HG02973 (cell line): Measurements from ENCODE around the gene ZNF330.
A peak's percentile ranks its signal among the peaks of the same experiment; 100 is the strongest.

Experiments used
- ATAC-seq: cut with Tn5 transposase; IDR thresholded peaks from one replicate; pipeline ENCODE4 v1.9.1; 2021; ENCODE audit warnings: moderate library complexity; ENCODE audit not compliant: unreplicated experiment

Gene ZNF330

GRCh38 chr4:141229408-141230101, 8.9 kb downstream of the ZNF330 start:
- ATAC-seq: peak; percentile 73

GRCh38 chr4:141233673-141234072, 13.0 kb downstream of the ZNF330 start:
- ATAC-seq: no peak

- ATAC-seq: no peak
Observed at GRCh38 chr4:141238186-141238585, 17.5 kb downstream of the ZNF330 start.

GRCh38 chr4:141240259-141240658, 19.6 kb downstream of the ZNF330 start:
- ATAC-seq: no peak

- no peak for ATAC-seq
Observed at GRCh38 chr4:141240671-141241070, 20.0 kb downstream of the ZNF330 start.

GRCh38 chr4:141241986-141242385, 21.3 kb downstream of the ZNF330 start:
- no peak for ATAC-seq

GRCh38 chr4:141244419-141244818, 23.7 kb downstream of the ZNF330 start:
- no peak for ATAC-seq

- ATAC-seq: no peak
Observed at GRCh38 chr4:141246243-141246642, 25.5 kb downstream of the ZNF330 start.

- no peak for ATAC-seq
Observed at GRCh38 chr4:141246683-141247429, 26.2 kb downstream of the ZNF330 start.

- no peak for ATAC-seq
Observed at GRCh38 chr4:141247430-141247780, 26.7 kb downstream of the ZNF330 start.

- no peak for ATAC-seq
Observed at GRCh38 chr4:141248029-141248428, 27.3 kb downstream of the ZNF330 start.

GRCh38 chr4:141248486-141248885, 27.8 kb downstream of the ZNF330 start:
- ATAC-seq: no peak

- ATAC-seq: no peak
Observed at GRCh38 chr4:141254326-141254725, 33.6 kb downstream of the ZNF330 start.

GRCh38 chr4:141255016-141255415, 34.3 kb downstream of the ZNF330 start:
- no peak for ATAC-seq

GRCh38 chr4:141258558-141258957, 37.9 kb downstream of the ZNF330 start:
- ATAC-seq: no peak

GRCh38 chr4:141275834-141276233, 55.1 kb downstream of the ZNF330 start:
- ATAC-seq: no peak

- no peak for ATAC-seq
Observed at GRCh38 chr4:141283152-141283551, 62.5 kb downstream of the ZNF330 start.

- ATAC-seq: no peak
Observed at GRCh38 chr4:141283563-141283962, 62.9 kb downstream of the ZNF330 start.
